GM12891 (cell line): ENCODE measurements around the gene SYNPR.

ENCODE experiments used
- POLR2A ChIP-seq: IDR thresholded peaks from 2 replicates; pipeline ENCODE4 v1.6.1; 2011; ENCODE audit warnings: low read depth, low read length, control low read depth
- POLR2AphosphoS5 ChIP-seq: IDR thresholded peaks from 2 replicates; pipeline ENCODE4 v1.6.1; 2011; ENCODE audit warnings: low read depth, low read length, control low read depth
- SPI1 ChIP-seq: IDR thresholded peaks from 2 replicates; pipeline ENCODE4 v1.6.1; 2011; ENCODE audit warnings: low read depth, low read length, control low read depth
- TAF1 ChIP-seq: IDR thresholded peaks from 2 replicates; pipeline ENCODE4 v1.6.1; 2011; ENCODE audit warnings: low read depth, low read length, control low read depth

- TF ChIP-seq POLR2A (no peak), TAF1 (no peak), POLR2AphosphoS5 (no peak), SPI1 (no peak)
These were observed 353.6 kb downstream of the SYNPR start for GRCh38 chr3:63631670-63632069.
